ENCODE data around the gene CCDC142. TPM values are rescaled to one million over a fixed set of nuclear protein-coding genes. Genes with fewer than 3 reads are reported as not detected.
"Not testable (repeated sequence)": the region's sequence is repeated elsewhere in the genome, so short reads cannot be mapped to it uniquely, and the experiment has no call there.

The CCDC142 gene
- total RNA-seq, 2 experiments from 2014 or later: 10.2 to 12.4 TPM

GRCh38 chr2:74448771-74449170, 34.0 kb downstream of the CCDC142 start:
- no peak overlapping the region for H3K4me3 Mint-ChIP-seq
- no peak for TF ChIP-seq CTCF (IDR thresholded peaks at IDR 0.05)
- Histone ChIP-seq H3K27ac (ENCODE audit: low read depth in 1 of 2, low read length in 2 of 2) (no peak overlapping the region), H3K9me3 (ENCODE audit: control insufficient read depth in 1 of 2, insufficient read depth in 1 of 2, low read length in 2 of 2) (no peaks in the 10 kb centered on the region), H3K4me1 (ENCODE audit: insufficient read depth, low read length) (peaks cover 13% of the 10 kb centered on the region), H3K4me3 (ENCODE audit: low read length) (no peak overlapping the region), H3K36me3 (ENCODE audit: insufficient read depth, low read length) (no peaks in the 10 kb centered on the region), H3K27me3 (ENCODE audit: control insufficient read depth in 1 of 2, insufficient read depth in 2 of 2, low read length in 2 of 2) (peaks cover 0 to 7% of the 10 kb centered on the region in 2 experiments)
- H3K4me1 Mint-ChIP-seq (ENCODE audit: low read depth): peaks cover 13% of the 10 kb centered on the region
- no peaks in the 10 kb centered on the region for H3K9me3 Mint-ChIP-seq
- peaks cover 15% of the 10 kb centered on the region for H3K27me3 Mint-ChIP-seq
- no peak overlapping the region for H3K27ac Mint-ChIP-seq
- ATAC-seq (ENCODE audit: poor library complexity) (no peak), DNase-seq (no peak)
- intact Hi-C loops (cut with DNase I, micrococcal nuclease): no loop called here
- CTCF ChIA-PET: no interaction called here
- POLR2A ChIA-PET: no interaction called here
- H3K36me3 Mint-ChIP-seq (ENCODE audit: low read depth): no peaks in the 10 kb centered on the region

- TF ChIP-seq CTCF (IDR thresholded peaks at IDR 0.05): no peak
- H3K36me3 ChIP-seq (ENCODE audit: insufficient read depth, low read length): no peaks in the 10 kb centered on the region
- H3K27ac ChIP-seq (ENCODE audit: low read depth in 1 of 2, low read length in 2 of 2): no peak overlapping the region
- DNase-seq (no peak), ATAC-seq (ENCODE audit: poor library complexity) (no peak)
- Mint-ChIP-seq H3K4me1 (ENCODE audit: low read depth) (peaks cover 3% of the 10 kb centered on the region), H3K4me3 (no peak overlapping the region), H3K27ac (no peak overlapping the region), H3K36me3 (ENCODE audit: low read depth) (no peaks in the 10 kb centered on the region), H3K27me3 (peaks cover 21% of the 10 kb centered on the region), H3K9me3 (no peaks in the 10 kb centered on the region)
- peaks cover 0 to 2% of the 10 kb centered on the region in 2 experiments for H3K9me3 ChIP-seq (ENCODE audit: control insufficient read depth in 1 of 2, insufficient read depth in 1 of 2, low read length in 2 of 2)
- intact Hi-C loops (cut with DNase I, micrococcal nuclease): no loop called here
- peaks cover 4 to 12% of the 10 kb centered on the region in 2 experiments for H3K27me3 ChIP-seq (ENCODE audit: control insufficient read depth in 1 of 2, insufficient read depth in 2 of 2, low read length in 2 of 2)
- CTCF ChIA-PET: no interaction called here
- POLR2A ChIA-PET: no interaction called here
- H3K4me3 ChIP-seq (ENCODE audit: low read length): no peak overlapping the region
- H3K4me1 ChIP-seq (ENCODE audit: insufficient read depth, low read length): peaks cover 7% of the 10 kb centered on the region
These were observed 35.4 kb downstream of the CCDC142 start for GRCh38 chr2:74447230-74447999.

GRCh38 chr2:74444498-74445318, 38.1 kb downstream of the CCDC142 start:
- H3K27ac ChIP-seq (ENCODE audit: low read depth in 1 of 2, low read length in 2 of 2): no peak overlapping the region
- H3K4me3 ChIP-seq (ENCODE audit: low read length): no peak overlapping the region
- no peak overlapping the region for H3K27ac Mint-ChIP-seq
- ATAC-seq (ENCODE audit: poor library complexity): no peak
- H3K4me3 Mint-ChIP-seq: no peak overlapping the region
- H3K27me3 ChIP-seq (ENCODE audit: control insufficient read depth in 1 of 2, insufficient read depth in 2 of 2, low read length in 2 of 2): peaks cover 31 to 36% of the 10 kb centered on the region in 2 experiments
- ChIA-PET CTCF (interaction anchor here (0.6 kb wide), 1 partner anchor 19 kb away, joined by 3 read pairs; no protein-coding TSS in a partner anchor), POLR2A (no interaction called here)
- no peaks in the 10 kb centered on the region for H3K36me3 Mint-ChIP-seq (ENCODE audit: low read depth)
- peaks cover 0 to 26% of the 10 kb centered on the region in 2 experiments for H3K9me3 ChIP-seq (ENCODE audit: control insufficient read depth in 1 of 2, insufficient read depth in 1 of 2, low read length in 2 of 2)
- H3K9me3 Mint-ChIP-seq: no peaks in the 10 kb centered on the region
- no peaks in the 10 kb centered on the region for H3K36me3 ChIP-seq (ENCODE audit: insufficient read depth, low read length)
- H3K4me1 ChIP-seq (ENCODE audit: insufficient read depth, low read length): peaks cover 27% of the 10 kb centered on the region
- peaks cover 8% of the 10 kb centered on the region for H3K4me1 Mint-ChIP-seq (ENCODE audit: low read depth)
- TF ChIP-seq CTCF (IDR thresholded peaks at IDR 0.05): no peak
- intact Hi-C loops (cut with DNase I, micrococcal nuclease): no loop called here
- DNase-seq: no peak
- H3K27me3 Mint-ChIP-seq: peaks cover 37% of the 10 kb centered on the region

- POLR2A ChIA-PET; H3K4me3 ChIP-seq (ENCODE audit: low read length); H3K36me3 ChIP-seq (ENCODE audit: insufficient read depth, low read length); intact Hi-C loops (cut with DNase I, micrococcal nuclease); ATAC-seq (ENCODE audit: poor library complexity); H3K9me3 Mint-ChIP-seq; H3K27ac ChIP-seq (ENCODE audit: low read depth in 1 of 2, low read length in 2 of 2); H3K4me1 Mint-ChIP-seq (ENCODE audit: low read depth); H3K27ac Mint-ChIP-seq; CTCF ChIA-PET; H3K36me3 Mint-ChIP-seq (ENCODE audit: low read depth); DNase-seq: not testable (repeated sequence)
- peaks cover 56% of the 10 kb centered on the region for H3K27me3 Mint-ChIP-seq
- H3K9me3 ChIP-seq (ENCODE audit: control insufficient read depth in 1 of 2, insufficient read depth in 1 of 2, low read length in 2 of 2): peaks cover 0 to 27% of the 10 kb centered on the region in 2 experiments
- peaks cover 37 to 40% of the 10 kb centered on the region in 2 experiments for H3K27me3 ChIP-seq (ENCODE audit: control insufficient read depth in 1 of 2, insufficient read depth in 2 of 2, low read length in 2 of 2)
- H3K4me3 Mint-ChIP-seq: peak overlapping the region; percentile 76
- peaks cover 27% of the 10 kb centered on the region for H3K4me1 ChIP-seq (ENCODE audit: insufficient read depth, low read length)
These were observed 40.1 kb downstream of the CCDC142 start for GRCh38 chr2:74442483-74443297.

Data from CD4-positive, alpha-beta T cell (primary cell).